ENCODE measurements around the gene PALD1. TPM values are rescaled to one million over a fixed set of nuclear protein-coding genes. Genes with fewer than 3 reads are reported as not detected.

PALD1 gene
- total RNA-seq, 4 donors from 2014 or later, result 10.4 to 19.1 (median 12.8) TPM

- intact Hi-C loops (cut with DNase I), result no loop called here
- peaks cover 0 to 10% (median 8%) of the 10 kb centered on the region in 4 donors for H3K4me1 ChIP-seq
- peaks cover 3 to 54% (median 27%) of the 10 kb centered on the region in 4 donors for H3K36me3 ChIP-seq
- DNase-seq (ENCODE audit: extremely low spot score), result no peak
- WGBS, result 89% methylated on average over 4 of the region's 4 CpGs
- no peak overlapping the region for H3K4me3 ChIP-seq
- TF ChIP-seq, protein P1, sequence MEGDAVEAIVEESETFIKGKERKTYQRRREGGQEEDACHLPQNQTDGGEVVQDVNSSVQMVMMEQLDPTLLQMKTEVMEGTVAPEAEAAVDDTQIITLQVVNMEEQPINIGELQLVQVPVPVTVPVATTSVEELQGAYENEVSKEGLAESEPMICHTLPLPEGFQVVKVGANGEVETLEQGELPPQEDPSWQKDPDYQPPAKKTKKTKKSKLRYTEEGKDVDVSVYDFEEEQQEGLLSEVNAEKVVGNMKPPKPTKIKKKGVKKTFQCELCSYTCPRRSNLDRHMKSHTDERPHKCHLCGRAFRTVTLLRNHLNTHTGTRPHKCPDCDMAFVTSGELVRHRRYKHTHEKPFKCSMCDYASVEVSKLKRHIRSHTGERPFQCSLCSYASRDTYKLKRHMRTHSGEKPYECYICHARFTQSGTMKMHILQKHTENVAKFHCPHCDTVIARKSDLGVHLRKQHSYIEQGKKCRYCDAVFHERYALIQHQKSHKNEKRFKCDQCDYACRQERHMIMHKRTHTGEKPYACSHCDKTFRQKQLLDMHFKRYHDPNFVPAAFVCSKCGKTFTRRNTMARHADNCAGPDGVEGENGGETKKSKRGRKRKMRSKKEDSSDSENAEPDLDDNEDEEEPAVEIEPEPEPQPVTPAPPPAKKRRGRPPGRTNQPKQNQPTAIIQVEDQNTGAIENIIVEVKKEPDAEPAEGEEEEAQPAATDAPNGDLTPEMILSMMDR (IDR thresholded peaks at IDR 0.05), result no peak
- TF ChIP-seq EP300 (IDR thresholded peaks at IDR 0.05) (no peak), POLR2A (IDR thresholded peaks at IDR 0.05; ENCODE audit: low read depth) (no peak), POLR2AphosphoS5 (IDR thresholded peaks at IDR 0.05) (no peak)
- no peaks in the 10 kb centered on the region for H3K9me3 ChIP-seq
- no peaks in the 10 kb centered on the region for H3K27me3 ChIP-seq
- no peak overlapping the region for H3K27ac ChIP-seq (replicated peaks in 1 of 4)
Measured at GRCh38 chr10:70528314-70528713, 49.7 kb downstream of the PALD1 start.

- H3K9me3 ChIP-seq, result no peaks in the 10 kb centered on the region
- H3K27me3 ChIP-seq, result no peaks in the 10 kb centered on the region
- peaks cover 0 to 4% (median 3%) of the 10 kb centered on the region in 4 donors for H3K4me1 ChIP-seq
- peaks cover 3 to 55% (median 30%) of the 10 kb centered on the region in 4 donors for H3K36me3 ChIP-seq
- TF ChIP-seq POLR2A (IDR thresholded peaks at IDR 0.05; ENCODE audit: low read depth) (no peak), POLR2AphosphoS5 (IDR thresholded peaks at IDR 0.05) (no peak), EP300 (IDR thresholded peaks at IDR 0.05) (no peak)
- TF ChIP-seq, protein P1 (IDR thresholded peaks at IDR 0.05), result no peak
- 75% methylated on average over 10 of the region's 10 CpGs for WGBS
- DNase-seq (ENCODE audit: extremely low spot score), result no peak
- intact Hi-C loops (cut with DNase I), result no loop called here
- H3K4me3 ChIP-seq, result no peak overlapping the region
- no peak overlapping the region for H3K27ac ChIP-seq (replicated peaks in 1 of 4)
Measured at GRCh38 chr10:70528741-70529362, 50.3 kb downstream of the PALD1 start.

DNA sequence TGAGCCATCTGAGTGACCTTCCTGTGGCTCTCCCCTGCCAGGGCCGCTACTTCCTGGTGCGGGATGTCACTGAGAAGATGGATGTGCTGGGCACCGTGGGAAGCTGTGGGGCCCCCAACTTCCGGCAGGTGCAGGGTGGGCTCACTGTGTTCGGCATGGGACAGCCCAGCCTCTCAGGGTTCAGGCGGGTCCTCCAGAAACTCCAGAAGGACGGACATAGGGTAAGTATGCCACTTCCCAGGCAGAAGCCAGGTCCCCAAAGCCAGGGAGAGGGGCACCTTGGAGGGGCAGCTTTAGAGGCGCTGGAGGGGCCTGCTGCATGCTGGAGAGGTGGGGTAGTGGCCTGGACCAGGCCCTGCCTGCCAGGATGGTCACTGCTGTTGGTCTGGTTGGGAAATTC lies 51.3 kb downstream of the PALD1 start:
- Histone ChIP-seq H3K27me3 (no peaks in the 10 kb centered on the region), H3K36me3 (peaks cover 3 to 65% (median 39%) of the 10 kb centered on the region in 4 donors), H3K27ac (replicated peaks in 1 of 4) (no peak overlapping the region), H3K4me1 (no peaks in the 10 kb centered on the region), H3K4me3 (no peak overlapping the region), H3K9me3 (no peaks in the 10 kb centered on the region)
- TF ChIP-seq EP300 (IDR thresholded peaks at IDR 0.05) (no peak), POLR2A (IDR thresholded peaks at IDR 0.05; ENCODE audit: low read depth) (no peak), POLR2AphosphoS5 (IDR thresholded peaks at IDR 0.05) (no peak)
- TF ChIP-seq, protein P1 (IDR thresholded peaks at IDR 0.05), result no peak
- no peak for DNase-seq (ENCODE audit: extremely low spot score)
- 90% methylated on average over 2 of the region's 8 CpGs for WGBS
- intact Hi-C loops (cut with DNase I), result loop anchor here (10.0 kb wide), 1 partner anchor 295 kb away; the partner anchor contains the start of gene PPA1

DNA sequence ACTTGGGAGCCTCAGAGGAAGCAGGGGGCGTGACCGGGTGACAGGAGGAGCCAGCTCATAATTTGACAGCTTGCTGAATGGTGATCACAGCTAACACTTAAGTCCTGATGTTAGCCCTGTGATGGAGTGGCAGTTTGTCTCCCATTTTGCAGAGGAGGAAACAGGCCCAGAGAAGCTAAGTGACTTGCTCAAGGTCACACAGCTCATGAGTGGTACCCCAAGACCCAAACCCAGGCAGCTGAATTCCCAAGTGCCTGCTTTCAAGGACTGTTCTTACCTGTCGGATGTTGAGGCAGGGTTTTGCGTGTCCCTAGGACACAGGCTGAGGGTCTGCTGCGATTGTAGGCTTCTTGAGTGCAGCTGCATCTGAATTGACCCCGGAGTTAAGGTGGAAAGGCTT lies 51.7 kb downstream of the PALD1 start:
- 92% methylated on average over 6 of the region's 6 CpGs for WGBS
- intact Hi-C loops (cut with DNase I), result loop anchor here (10.0 kb wide), 1 partner anchor 296 kb away; the partner anchor contains the start of gene PPA1
- Histone ChIP-seq H3K27me3 (no peaks in the 10 kb centered on the region), H3K36me3 (peaks cover 3 to 65% (median 42%) of the 10 kb centered on the region in 4 donors), H3K27ac (replicated peaks in 1 of 4) (no peak overlapping the region), H3K4me3 (no peak overlapping the region), H3K4me1 (no peaks in the 10 kb centered on the region), H3K9me3 (no peaks in the 10 kb centered on the region)
- no peak for DNase-seq (ENCODE audit: extremely low spot score)
- no peak for TF ChIP-seq POLR2A (IDR thresholded peaks at IDR 0.05; ENCODE audit: low read depth)
- TF ChIP-seq, protein P1 (IDR thresholded peaks at IDR 0.05), result no peak
- no peak for TF ChIP-seq POLR2AphosphoS5 (IDR thresholded peaks at IDR 0.05)
- no peak for TF ChIP-seq EP300 (IDR thresholded peaks at IDR 0.05)

Data from esophagus muscularis mucosa (tissue), 4 donors.